HCT116 (cell line): ENCODE results near the gene DNLZ.

Experiments used
- ATF3 ChIP-seq: IDR thresholded peaks from 2 replicates; pipeline ENCODE4 v1.6.1; 2012
- CEBPB ChIP-seq: IDR thresholded peaks from 2 replicates; pipeline ENCODE4 v1.6.1; 2012; ENCODE audit warnings: low read depth
- EZH2 ChIP-seq: fragments of 200-600 bp; sonication (generic); IDR thresholded peaks from 2 replicates; pipeline ENCODE4 v1.6.1; 2017; ENCODE audit warnings: antibody characterized with exemption, mixed run types
- EZH2phosphoT487 ChIP-seq: fragments of 200-600 bp; IDR thresholded peaks from 2 replicates; pipeline ENCODE4 v1.6.1; 2018; ENCODE audit warnings: antibody characterized with exemption, borderline replicate concordance
- JUND ChIP-seq: IDR thresholded peaks from 2 replicates; pipeline ENCODE4 v1.6.1; 2012
- POLR2A ChIP-seq: IDR thresholded peaks from 2 replicates; pipeline ENCODE4 v1.7.0; 2011; ENCODE audit warnings: borderline replicate concordance; ENCODE audit not compliant: insufficient read depth, insufficient read length; ENCODE audit errors: extremely low read depth
- POLR2AphosphoS5 ChIP-seq: IDR thresholded peaks from 2 replicates; pipeline ENCODE4 v1.6.1; 2011; ENCODE audit warnings: mild to moderate bottlenecking, low read depth, low read length, moderate library complexity
- REST ChIP-seq: IDR thresholded peaks from 2 replicates; pipeline ENCODE4 v1.6.1; 2012; ENCODE audit warnings: low read depth
- TCF7L2 ChIP-seq: IDR thresholded peaks from 2 replicates; pipeline ENCODE4 v1.7.0; 2011; ENCODE audit warnings: borderline replicate concordance, inconsistent platforms; ENCODE audit not compliant: insufficient read depth, insufficient read length; ENCODE audit errors: extremely low read depth
- ZBTB33 ChIP-seq: IDR thresholded peaks from 2 replicates; pipeline ENCODE4 v1.6.1; 2011; ENCODE audit warnings: mild to moderate bottlenecking, low read length, moderate library complexity; ENCODE audit not compliant: insufficient replicate concordance; ENCODE audit errors: extremely low read depth
- ZFX ChIP-seq: fragments of 450-650 bp; IDR thresholded peaks from 2 replicates; pipeline ENCODE4 v1.6.1; 2017
- ZNF274 ChIP-seq: fragments of 200-500 bp; sonication (Bioruptor generic); IDR thresholded peaks from 2 replicates; pipeline ENCODE4 v1.6.1; 2014; ENCODE audit warnings: mild to moderate bottlenecking, low read depth, low read length, inconsistent platforms
- TF ChIP-seq, protein P1 (sequence below), 3 experiments: fragments of 200-600 bp in 1 of 3; sonication (generic) in 1 of 3; IDR thresholded peaks in 2 of 3; conservative IDR thresholded peaks in 1 of 3; 2 replicates each; pipeline ENCODE4 v1.5.1; 2012 to 2017; ENCODE audit warnings: low read depth in 2 of 3, low read length in 2 of 3, antibody characterized with exemption in 1 of 3, borderline replicate concordance in 1 of 3, control low read depth in 1 of 3, mild to moderate bottlenecking in 1 of 3, mixed read lengths in 1 of 3, mixed run types in 1 of 3, moderate library complexity in 1 of 3; ENCODE audit not compliant: insufficient read depth in 1 of 3
- TF ChIP-seq, protein P2 (sequence below): IDR thresholded peaks from 2 replicates; pipeline ENCODE4 v1.6.1; 2012

- TF ChIP-seq, protein P1, sequence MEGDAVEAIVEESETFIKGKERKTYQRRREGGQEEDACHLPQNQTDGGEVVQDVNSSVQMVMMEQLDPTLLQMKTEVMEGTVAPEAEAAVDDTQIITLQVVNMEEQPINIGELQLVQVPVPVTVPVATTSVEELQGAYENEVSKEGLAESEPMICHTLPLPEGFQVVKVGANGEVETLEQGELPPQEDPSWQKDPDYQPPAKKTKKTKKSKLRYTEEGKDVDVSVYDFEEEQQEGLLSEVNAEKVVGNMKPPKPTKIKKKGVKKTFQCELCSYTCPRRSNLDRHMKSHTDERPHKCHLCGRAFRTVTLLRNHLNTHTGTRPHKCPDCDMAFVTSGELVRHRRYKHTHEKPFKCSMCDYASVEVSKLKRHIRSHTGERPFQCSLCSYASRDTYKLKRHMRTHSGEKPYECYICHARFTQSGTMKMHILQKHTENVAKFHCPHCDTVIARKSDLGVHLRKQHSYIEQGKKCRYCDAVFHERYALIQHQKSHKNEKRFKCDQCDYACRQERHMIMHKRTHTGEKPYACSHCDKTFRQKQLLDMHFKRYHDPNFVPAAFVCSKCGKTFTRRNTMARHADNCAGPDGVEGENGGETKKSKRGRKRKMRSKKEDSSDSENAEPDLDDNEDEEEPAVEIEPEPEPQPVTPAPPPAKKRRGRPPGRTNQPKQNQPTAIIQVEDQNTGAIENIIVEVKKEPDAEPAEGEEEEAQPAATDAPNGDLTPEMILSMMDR (IDR thresholded peaks at IDR 0.05 in 2 of 3, conservative IDR thresholded peaks at IDR 0.05 in 1 of 3; ENCODE audit: borderline replicate concordance in 1 of 3, insufficient read depth in 1 of 3, low read depth in 2 of 3, low read length in 2 of 3), result no peak
- TF ChIP-seq, protein P2, sequence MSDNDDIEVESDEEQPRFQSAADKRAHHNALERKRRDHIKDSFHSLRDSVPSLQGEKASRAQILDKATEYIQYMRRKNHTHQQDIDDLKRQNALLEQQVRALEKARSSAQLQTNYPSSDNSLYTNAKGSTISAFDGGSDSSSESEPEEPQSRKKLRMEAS, result no peak
- no peak for TF ChIP-seq POLR2A
- no peak for TF ChIP-seq JUND
- no peak for TF ChIP-seq ZNF274
- TF ChIP-seq ZFX, result no peak
- TF ChIP-seq EZH2, result no peak
- TF ChIP-seq REST, result no peak
- no peak for TF ChIP-seq POLR2AphosphoS5
- TF ChIP-seq EZH2phosphoT487, result no peak
- TF ChIP-seq ZBTB33, result no peak
- TF ChIP-seq CEBPB, result no peak
- no peak for TF ChIP-seq TCF7L2
- TF ChIP-seq ATF3, result no peak
These were observed 40.6 kb upstream of the DNLZ start for GRCh38 chr9:136403915-136404800.
